HG02981 (cell line): Measurements from ENCODE around the gene MYO5A.
"Not testable (repeated sequence)": the region's sequence is repeated elsewhere in the genome, so short reads cannot be mapped to it uniquely, and the experiment has no call there.

Experiments
- ATAC-seq: cut with Tn5 transposase; IDR thresholded peaks from one replicate; pipeline ENCODE4 v1.9.1; 2021; ENCODE audit warnings: mild to moderate bottlenecking, moderate library complexity; ENCODE audit not compliant: unreplicated experiment

The MYO5A gene

DNA sequence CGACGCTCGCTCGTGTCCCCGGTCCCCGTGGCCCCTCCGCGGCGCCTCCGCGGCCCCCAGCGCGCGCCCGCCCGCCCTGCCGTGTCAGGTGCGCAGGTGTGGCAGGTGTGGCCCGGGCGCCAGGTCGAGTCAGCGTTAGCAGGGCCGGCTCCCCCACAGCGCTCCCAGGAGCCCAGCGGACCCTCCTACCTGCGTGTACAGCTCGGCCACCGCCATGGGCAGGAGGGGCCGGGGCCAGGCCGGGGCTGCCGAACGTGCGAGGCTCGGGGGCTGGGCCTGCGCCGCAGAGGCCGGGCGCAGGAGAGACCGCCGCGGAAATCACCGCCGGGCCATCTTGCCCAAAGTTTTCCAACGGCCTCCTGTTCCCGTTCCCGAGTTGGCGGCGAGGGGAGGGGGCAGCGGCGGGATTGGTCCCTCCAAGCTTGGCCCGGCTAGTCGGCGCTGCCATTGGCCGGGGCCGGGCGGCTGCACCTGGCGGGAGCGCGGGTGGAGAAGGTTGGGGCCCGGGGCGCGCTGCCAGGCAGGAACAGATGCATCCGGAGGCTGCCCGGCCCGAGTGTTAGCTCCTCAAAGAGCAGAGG, 233.2 kb downstream of the MYO5A start, which contains the start of gene MYO5C:
Gene MYO5C (minus strand): TSS at position 384 of the 581 bp plus-strand sequence. CDS start 168 bp downstream, at position 216.
- ATAC-seq, result no peak

DNA sequence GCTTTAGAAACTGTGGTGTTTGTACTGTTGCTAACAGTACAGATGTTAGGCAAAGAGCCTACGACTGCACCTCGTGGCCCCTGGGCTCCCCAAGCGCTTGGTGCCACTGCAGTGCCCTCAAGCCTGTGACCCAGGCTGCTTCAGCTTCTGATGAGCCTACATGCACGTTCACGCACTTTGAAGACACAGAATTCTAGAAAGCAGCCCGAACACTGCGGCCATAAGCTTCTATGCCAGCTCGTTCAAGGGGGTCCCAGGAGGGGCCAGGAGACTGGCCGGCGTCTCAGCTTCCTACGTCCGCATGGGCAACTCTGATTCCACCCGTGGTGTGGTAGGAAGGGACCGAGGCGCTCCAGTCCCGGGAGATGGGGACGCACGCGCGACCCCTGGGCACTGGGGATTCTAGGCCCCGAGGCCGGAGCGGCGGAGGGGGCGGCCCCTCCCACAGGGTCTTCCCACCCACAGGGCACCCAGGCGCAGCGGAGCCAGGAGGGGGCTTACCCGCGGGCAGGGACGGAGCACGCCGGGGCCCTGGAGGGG, 233.7 kb downstream of the MYO5A start:
- no peak for ATAC-seq

DNA sequence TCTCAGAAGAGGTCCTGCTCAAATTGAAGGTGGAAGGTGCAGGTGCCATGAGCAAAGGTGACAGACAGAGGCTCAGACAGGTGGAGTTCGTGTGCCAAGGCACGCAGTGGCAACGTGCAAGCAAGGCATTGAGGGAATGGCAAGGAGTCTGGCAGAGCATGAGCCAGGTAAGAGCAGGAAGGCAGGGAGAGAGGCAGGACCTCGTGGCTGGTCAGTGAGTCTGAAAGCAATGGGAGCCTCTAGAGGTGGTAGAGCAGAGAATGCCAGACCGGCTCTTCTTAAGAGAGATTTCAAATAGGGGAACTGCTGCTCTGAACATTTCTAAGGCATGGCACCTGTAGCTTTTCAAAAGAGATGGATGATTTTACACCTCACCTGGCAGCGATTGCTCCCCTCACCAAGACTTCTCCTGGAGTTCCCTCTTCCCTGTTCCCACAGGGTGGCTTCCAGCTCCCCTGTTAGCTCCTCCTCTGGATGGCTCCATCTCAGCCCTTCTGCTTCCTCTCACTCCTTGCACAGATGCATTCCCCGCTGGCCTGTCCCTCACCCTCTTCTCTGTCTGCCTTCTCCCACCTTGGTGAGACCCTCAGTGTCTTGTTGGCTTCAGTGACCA, 235.8 kb downstream of the MYO5A start:
- no peak for ATAC-seq

DNA sequence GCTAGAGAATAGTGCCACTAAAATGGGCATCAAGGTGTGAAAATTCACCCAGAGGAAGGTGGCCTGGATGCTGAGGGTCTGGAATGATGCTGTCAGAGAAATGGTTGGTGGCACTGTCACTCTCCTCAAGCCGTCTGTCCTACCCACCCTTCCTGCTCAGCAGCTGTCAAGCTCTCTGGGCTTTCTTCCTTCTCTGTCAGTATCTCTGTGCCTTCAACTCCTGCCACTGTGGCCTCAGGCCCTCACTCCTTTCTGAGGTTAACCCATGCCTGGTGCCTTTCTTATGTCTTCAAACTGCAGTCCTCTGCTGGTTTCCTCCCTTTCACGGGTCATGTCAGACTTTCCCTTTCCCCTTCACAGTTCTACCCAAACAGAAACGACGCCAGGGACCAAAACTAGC, 237.5 kb downstream of the MYO5A start:
- ATAC-seq, result no peak

DNA sequence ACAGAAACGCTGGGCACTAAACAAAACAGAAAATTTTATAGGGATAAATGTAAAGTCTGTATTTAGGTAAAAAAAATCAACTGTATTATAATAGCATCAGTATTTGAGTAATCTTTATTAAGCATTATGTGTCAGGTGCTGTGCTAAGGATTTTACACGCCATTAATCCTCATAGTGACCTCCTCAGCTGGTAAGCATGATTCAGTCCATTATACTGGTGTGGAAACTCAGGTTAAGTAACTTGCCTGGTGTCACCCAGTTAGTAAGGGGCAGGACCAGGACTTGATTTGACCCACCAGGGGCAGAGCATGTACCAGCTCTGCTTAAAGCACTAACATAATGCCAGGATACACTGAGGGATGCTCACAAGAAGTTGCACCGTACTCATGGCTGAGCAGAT, 237.9 kb downstream of the MYO5A start:
- no peak for ATAC-seq

- no peak for ATAC-seq
These were observed 238.4 kb downstream of the MYO5A start for GRCh38 chr15:52290329-52290728.

DNA sequence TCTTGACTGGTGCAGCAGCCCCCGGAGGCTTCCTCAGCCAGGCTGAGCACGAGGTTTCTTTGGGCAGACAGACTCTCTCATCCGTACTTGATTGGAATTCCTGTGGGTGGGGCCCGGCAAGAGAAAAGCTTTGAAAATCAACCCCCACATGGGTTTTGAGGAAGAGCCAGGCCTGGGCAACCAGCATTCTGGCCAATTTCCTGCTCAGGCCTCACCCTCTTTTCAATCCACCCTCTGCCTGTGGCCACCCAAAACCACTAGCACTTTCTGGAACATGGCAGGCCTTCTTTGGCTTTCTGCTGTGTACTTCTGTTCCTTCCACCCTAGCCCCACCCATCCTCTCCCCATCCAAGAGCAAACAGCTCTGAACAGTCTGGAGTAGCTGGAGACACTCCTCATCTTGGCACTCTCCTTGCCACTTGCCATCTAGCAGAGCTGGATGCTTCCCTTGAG, 239.0 kb downstream of the MYO5A start:
- no peak for ATAC-seq

GRCh38 chr15:52288986-52289385, 239.7 kb downstream of the MYO5A start:
- no peak for ATAC-seq

DNA sequence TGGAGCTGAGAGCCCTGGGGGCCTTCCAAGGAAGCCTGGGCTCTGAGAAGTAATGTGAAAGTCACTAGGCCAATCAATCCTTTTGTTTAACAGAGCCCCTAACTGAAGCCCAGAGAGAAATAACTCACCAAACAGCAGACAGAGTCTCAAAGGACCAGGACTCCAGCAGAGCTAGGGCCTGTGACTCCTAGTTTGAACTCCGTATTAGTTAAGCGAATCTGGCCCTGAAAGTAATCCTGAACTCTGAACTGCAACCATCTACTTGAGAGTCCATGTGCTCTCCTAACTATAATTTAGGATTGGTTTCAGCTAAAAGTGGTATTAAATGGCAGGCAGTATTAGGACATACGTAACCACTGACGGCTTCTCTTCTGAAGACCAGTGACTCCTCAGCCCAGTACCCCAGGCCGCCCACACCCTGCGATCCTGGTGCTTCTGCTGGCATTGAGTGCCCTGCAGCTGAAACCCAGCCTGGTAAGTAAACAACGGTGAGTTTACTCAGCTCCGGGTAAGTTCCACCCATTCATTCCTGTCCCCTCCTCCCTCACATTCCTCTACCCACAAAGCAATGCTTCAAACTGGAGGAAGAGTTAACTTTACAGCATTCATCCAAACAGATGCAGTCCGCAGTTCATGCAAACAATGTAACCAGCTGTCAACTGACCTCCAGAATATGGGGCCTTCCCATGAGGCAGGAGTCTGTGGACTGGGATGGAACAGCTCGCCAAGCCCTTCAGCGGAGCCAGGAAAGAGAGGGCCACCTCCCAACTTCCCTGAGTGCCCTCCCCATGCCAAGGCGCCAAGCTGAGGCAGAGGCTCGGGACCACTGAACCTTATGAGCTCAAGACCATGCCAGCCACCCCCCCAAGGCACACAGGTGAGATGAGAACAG, 240.4 kb downstream of the MYO5A start:
- no peak for ATAC-seq

GRCh38 chr15:52287114-52287513, 241.6 kb downstream of the MYO5A start:
- no peak for ATAC-seq

DNA sequence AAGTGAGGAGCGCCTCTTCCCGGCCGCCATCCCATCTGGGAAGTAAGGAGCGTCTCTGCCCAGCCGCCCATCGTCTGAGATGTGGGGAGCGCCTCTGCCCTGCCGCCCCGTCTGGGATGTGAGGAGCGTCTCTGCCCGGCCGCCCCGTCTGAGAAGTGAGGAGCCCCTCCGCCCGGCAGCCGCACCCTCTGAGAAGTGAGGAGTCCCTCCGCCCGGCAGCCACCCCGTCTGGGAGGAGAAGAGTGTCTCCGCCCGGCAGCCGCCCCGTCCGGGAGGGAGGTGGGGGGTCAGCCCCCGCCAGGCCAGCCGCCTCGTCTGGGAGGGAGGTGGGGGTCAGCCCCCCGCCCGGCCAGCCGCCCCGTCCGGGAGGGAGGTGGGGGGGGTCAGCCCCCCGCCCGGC, 242.7 kb downstream of the MYO5A start:
- ATAC-seq, result not testable (repeated sequence)

GRCh38 chr15:52284164-52284563, 244.5 kb downstream of the MYO5A start:
- ATAC-seq, result no peak

- no peak for ATAC-seq
These were observed 245.4 kb downstream of the MYO5A start for GRCh38 chr15:52283281-52283680.

GRCh38 chr15:52282418-52282817, 246.3 kb downstream of the MYO5A start:
- no peak for ATAC-seq

GRCh38 chr15:52281085-52282035, 247.3 kb downstream of the MYO5A start:
- no peak for ATAC-seq

DNA sequence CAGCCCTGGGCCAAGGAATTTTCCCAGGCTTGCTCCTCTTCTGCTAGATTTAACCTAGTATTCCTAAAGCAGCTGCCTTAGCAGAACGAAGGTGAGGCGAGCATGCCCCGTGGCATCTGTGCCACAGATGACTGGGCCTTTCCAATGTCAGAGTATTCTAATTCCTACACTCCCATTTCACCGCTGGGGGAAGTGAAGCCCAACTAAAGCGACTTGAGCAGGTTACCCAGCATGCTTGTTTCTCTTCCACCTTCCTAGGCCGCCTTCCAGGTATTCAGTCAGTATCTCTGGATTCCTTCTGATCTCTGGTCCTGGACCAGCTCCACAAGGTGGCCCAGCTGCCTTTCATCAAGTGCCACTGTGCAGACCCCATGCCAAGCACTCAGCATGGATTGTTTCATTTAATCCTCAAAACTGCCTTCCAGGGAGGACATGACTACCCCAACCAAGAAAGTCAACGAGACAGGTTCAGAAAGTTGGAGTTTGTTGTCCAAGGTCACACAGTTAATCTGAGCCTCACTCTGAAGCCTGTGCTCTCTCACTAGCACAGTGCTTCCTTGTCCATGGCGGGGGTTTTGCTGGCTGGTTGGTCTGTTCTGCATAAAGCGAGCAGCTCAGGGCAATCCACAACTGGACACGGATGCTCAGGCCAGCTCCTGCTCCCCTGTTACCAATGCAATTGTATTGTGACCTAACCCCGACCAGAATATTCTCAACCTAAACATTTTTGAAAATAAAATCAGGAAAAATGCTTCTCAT, 248.2 kb downstream of the MYO5A start:
- ATAC-seq, result no peak

DNA sequence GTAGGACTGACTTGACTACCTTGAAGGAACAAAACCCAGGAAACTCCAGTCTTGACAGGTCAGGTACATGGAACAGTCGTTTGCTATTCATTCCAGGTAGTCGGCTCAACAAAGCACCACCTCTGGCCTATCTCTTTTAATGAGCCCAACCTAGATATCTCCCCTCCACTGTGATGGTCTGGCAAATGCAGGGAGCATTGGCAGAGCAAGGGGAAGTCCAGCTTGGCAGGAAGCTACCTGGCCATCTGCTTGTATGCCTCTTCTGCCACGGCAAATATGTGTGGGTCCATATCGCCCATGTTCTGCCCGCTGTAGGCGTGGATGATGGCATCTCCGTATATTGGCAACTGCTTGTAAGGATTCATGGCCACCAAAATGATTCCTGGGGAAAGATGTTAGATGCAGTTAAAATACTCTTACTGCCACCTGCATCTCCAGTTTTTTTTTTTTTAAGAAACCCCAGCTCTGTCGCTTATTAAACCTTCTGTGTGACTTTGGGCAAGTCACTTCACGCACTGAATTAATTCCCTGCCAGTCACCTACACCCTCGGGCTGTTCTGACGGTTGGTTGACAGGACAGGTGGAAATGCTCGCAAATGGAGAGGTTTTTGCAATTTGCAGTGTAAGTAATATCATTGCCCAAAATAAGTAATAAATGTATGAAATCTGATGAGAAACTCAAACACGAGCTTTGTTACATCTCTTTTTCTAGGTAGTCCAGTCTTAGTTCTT, 249.9 kb downstream of the MYO5A start:
- ATAC-seq, result no peak

DNA sequence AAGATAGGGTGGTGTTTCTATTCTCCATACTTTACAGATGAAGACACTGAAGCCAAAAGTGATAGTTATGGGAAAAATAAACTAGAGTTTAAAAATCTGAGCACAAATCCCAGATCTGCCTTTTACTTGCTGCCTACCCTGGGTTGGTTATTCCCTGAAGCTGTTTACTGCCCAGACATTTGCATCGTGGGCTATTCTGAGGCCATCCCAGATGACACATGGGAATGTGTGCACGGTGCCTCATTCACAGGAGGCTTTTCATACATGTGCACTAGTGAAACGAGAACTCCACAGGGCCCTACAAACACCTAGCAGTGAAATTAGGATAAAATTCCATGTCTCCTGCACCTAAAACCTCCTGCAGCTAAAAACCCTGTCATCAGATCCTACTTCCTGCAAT, 250.5 kb downstream of the MYO5A start:
- ATAC-seq, result no peak

GRCh38 chr15:52277575-52277974, 251.1 kb downstream of the MYO5A start:
- ATAC-seq, result no peak
